Pulmonary artery endothelial cell (primary cell): ENCODE data around the gene SV2B. TPM values are rescaled to one million over a fixed set of nuclear protein-coding genes. Genes with fewer than 3 reads are reported as not detected.

Experiments used
- DNase-seq: peaks from one replicate; pipeline ENCODE4 v3.0.0-alpha.2; 2011; ENCODE audit warnings: low read depth, low spot score
- total RNA-seq: library from RNA; depleted of rRNA; stranded (reverse); fragments of >200 nt; gene quantifications from 2 replicates; pipeline ENCODE4 v1.2.3, GENCODE V29; 2014

The SV2B gene
- total RNA-seq, 1 donor from 2014 or later: not detected

DNA sequence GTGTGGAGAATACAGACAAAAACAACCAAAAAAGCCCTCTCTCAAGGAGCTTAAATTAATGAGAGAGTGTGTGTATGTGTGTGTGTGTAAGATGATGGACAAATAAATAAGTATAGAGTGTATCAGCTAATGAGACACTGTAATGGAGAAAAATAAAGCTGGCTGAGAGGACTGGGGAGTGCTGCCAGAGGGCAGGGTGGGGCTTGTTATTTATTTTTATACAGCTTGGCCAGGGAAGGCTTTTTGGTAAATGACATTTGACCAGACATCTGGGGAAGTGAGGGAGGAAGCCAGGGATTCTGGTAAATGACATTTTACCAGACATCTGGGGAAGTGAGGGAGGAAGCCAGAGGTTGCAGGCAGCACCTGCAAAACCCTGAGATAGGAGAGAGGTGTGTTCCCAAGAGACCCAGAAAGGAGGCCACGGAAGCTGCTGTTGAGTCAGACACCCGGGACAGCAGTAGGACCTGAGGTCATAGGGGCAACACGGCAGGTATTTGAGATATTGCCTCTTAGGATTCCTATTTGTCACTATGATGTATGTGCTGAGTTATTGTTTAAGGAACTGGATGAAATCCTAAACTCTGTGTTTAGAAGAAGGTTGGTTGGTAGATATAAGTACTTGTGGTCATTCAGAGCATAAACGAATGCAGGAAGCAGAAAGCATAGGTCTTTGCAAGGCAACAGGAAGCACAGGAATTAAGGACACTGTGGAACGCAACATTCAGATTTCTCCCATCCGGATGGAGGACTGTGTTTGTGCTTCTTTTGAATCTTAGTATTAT is 2.7 kb downstream of the SV2B start:
- DNase-seq: no peak

DNA sequence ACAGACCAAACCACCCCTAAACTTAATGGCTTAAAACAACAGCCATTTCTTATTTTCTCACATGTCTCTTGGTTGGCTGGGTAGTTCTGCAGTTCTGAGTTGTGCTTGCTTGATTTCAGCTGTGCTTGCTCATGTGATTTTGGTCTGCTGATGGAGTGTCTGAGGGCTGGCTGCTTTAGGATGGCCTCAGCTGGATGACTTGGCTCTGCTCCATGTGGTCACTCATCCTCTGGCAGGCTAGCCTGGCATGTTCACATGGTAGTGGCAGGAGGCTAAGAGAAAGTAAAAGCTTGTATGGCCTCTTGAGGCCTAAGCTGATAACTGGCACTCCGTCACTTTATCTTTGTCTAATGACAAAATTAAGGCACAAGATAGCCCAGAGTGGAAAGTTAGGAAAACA is 4.1 kb downstream of the SV2B start:
- DNase-seq: no peak

DNA sequence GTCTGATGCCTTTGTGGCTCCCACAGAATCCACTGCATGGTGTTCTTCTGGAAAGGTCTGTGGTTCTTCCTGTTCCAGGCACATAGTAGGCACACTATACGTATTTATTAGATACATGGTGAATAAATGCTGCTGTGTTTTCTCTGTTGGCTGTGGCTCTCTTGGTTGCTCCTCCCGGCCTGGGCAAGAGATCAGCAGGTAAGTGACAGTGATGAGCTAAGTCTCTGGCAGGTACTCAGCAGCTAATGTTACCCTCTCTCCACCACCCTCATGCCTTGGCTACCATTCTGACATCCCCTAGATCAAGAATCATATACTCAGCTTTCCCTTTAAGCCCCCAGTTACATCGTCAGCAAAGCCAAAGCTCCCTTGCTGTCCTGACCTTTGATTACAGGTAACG is 8.4 kb downstream of the SV2B start:
- DNase-seq: no peak

DNA sequence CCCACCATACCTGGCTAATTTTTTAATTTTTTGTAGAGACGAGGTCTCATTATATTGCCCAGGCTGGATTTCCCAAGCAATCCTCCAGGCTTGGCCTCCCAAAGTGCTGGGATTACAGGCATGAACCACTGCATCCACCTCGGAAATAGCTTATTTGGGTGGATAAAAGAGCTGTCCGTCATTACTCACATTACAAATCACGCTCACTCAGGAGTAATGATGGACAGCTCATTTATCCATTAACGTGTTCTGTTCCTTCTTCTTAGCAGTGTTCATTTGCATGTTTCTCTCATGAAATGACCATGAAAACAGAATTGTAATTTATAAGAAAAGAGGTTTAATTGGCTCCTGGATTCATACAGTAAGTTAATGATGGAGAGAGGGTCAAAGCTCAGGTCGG is 9.8 kb downstream of the SV2B start:
- no peak for DNase-seq

DNA sequence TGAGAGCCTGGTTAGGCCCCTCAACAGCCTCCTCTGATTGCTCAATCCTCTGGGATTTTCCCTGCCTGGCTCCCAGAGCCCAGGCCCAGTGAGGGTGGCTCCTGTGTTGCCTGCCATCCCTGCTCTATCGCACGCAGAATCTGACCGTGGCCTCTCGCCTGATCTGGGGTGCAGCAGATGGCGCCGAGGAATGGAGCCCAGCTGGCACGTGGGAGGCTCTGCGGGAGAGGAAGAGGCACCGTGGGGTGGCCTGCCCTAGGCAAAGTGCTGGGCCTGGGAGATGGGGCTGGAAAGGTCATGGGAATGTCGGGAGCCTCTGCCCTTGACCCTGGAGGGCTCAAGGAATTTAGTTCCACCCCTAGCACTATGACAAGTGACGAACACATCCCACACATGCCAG is 10.3 kb downstream of the SV2B start:
- DNase-seq: no peak

GRCh38 chr15:91113030-91113429 is 13.0 kb downstream of the SV2B start:
- no peak for DNase-seq

- no peak for DNase-seq
Observed at GRCh38 chr15:91114301-91114700, 14.2 kb downstream of the SV2B start.

GRCh38 chr15:91116113-91117067 is 16.3 kb downstream of the SV2B start:
- DNase-seq: no peak

GRCh38 chr15:91117375-91117774 is 17.3 kb downstream of the SV2B start:
- DNase-seq: no peak

GRCh38 chr15:91118817-91119590 is 18.9 kb downstream of the SV2B start:
- DNase-seq: no peak

DNA sequence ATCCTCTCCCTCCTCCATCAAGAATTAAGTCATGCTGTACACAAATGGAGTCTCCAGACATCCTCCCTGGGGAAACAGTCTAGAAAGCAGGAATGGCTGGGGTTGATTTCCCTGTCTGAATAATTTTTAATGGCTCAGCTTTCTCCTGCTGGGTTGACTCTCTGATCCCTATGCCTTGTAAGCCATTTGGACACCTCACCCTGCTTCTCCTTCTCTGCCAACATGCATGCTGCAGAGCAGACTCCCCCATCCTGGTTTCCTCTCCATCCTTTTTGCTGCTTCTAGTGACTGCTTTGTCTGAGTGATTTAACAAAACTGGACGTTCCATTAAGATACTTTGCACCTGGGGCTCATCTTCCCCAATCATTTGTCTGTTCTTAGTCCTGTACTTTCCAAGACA is 22.2 kb downstream of the SV2B start:
- DNase-seq: no peak

GRCh38 chr15:91124132-91124531 is 24.1 kb downstream of the SV2B start:
- no peak for DNase-seq

- no peak for DNase-seq
Observed at GRCh38 chr15:91125162-91125561, 25.1 kb downstream of the SV2B start.

GRCh38 chr15:91126080-91126479 is 26.0 kb downstream of the SV2B start:
- no peak for DNase-seq

- no peak for DNase-seq
Observed at GRCh38 chr15:91127236-91127955, 27.3 kb downstream of the SV2B start.

DNA sequence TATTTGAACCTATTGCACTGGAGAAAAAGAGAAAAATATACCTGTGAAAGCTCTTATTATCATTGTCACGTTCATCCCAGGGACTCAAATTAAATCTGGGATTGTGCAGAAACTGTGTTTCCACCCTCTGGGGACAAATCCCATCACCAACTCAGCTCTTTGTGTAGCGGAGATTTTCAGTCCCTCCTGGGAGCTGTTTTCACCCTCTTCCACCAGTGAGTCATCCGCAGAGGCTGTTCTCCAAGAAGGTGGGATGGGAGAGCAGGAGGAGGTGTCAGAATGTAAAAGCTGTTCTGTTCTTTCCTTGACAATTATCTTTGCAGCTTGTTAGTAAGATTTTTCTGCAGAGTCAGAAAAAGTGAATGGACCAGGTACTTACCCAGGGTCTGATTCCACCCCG is 28.0 kb downstream of the SV2B start:
- no peak for DNase-seq

DNA sequence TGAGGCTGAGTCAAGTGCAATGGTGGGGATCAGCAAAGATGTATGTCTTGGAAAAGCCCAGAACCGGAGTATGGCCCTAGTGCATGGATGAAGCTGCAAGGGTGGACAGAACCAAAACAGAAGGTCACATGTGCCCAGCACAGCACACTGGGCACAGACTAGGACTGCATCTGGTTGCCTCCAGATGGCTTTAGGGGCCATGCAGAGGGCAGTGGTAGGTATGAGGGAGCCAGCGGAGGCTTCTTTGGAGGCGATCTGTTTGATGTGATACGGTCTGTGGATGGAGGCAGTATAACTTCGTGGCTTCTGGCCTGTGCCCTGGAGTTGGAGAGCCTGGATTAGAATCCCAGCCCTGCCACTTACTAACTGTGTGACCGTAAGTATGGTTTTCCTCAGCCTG is 29.4 kb downstream of the SV2B start:
- no peak for DNase-seq

DNA sequence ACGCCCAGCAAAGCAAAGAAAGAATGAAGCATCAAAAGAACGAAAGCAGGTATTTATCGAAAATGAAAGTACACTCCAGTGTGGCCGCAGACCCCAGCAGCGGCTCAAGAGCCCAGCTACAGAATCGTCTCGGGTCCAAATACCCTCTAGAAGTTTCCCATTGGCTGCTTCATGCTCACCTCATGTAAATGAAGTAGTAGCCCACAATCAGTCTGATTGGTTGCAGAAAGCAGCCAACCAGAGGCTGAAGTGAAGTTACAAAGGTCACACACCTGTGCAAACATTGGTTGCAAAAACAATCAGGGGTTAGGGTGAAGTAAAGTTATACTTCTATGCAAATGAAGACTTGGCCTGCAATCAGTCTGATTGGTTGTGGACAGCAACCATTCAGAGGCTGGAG is 32.0 kb downstream of the SV2B start:
- no peak for DNase-seq

DNA sequence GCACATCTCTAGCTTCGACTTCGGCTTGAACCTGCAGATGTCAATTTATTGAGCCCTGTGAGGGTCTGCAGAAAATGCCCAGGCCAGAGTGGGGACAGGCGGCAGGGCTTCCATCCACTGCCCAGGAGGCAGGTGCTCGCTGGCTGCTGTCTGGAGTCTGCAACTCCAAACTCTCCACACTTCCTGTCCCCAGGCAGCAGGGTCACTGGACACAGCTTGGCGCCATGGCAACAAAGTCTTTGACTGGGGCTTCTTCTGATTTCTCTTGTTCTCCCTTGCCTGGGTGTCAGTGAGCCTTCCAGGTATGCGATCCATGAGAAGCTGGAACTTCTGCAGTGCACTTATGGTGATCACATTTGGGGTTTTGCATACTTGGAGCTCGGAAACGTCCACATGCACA is 33.5 kb downstream of the SV2B start:
- DNase-seq: no peak

DNA sequence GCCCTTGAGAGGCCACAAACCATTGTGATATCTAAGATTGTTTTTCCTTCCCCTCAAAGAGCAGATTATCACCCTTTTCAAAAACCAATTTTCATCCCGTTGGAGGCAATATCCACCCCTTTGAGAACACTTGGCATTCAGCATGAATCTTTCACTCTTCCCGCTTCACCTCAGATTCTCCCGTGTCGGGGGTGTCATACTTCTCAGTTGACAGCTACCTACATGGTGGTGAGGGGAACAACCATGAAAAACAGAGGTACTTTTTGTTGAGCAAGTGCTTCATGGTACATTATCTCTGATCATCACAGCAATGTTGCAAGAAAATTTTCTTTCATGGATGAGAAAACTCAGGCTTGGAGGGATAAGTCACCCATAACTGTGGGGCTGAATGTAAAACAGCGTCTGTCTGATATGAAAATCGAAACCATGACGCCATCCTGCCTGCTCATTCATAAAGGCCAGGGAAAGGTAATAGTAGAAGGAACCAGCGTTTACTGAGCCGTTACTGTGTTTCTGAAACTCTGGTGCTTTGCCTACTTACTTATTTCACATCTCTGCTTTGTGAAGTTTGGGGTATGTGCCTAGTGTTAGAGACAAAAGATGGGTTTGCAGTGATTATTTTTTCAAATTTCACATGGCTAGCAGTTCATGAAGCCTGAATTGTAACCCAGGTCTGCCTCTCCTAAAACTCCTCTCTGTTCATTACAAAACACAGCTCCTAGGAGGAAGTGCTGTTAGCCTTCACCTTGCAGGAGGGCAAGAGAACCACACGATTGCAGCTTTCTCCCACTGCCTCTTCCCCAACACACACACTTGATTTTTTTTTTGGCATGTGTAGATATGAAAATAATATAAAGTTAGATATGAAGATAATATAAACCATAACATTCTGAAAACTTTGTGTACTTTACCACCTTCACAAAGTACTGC is 35.4 kb downstream of the SV2B start:
- DNase-seq: no peak
